Pancreas (tissue), 10 donors: ENCODE results near the gene PPIP5K1. TPM values are rescaled to one million over a fixed set of nuclear protein-coding genes. Genes with fewer than 3 reads are reported as not detected.
A peak's percentile ranks its signal among the peaks of the same experiment; 100 is the strongest.

Experiments used
- ATAC-seq, 4 donors: fragments of 200-7000 bp; cut with Tn5 transposase; one replicate each; pipeline versions ENCODE4 v1.8.0 to v1.9.1; 2020; ENCODE audit warnings: mild to moderate bottlenecking in 4 of 4, moderate library complexity in 4 of 4
- DNase-seq, 6 donors: peaks; one replicate each; pipeline ENCODE4 v3.0.0-alpha.2; 2020
- FAIRE-seq: peaks from 2 replicates; lab custom pipeline; 2012; peaks lifted over from hg19 to GRCh38; lab: Jason Lieb, UNC
- H3K27ac ChIP-seq, 4 donors: fragments of 200-600 bp; sonication (generic); 1 replicate in 3 of 4; 2 replicates in 1 of 4; pipeline versions ENCODE4 v1.5.0 to v1.8.0; 2020
- H3K27me3 ChIP-seq, 4 donors: fragments of 200-600 bp; one replicate each; pipeline ENCODE4 v1.8.0; 2021
- H3K36me3 ChIP-seq, 3 donors: fragments of 200-600 bp; sonication (generic) in 1 of 3; one replicate each; pipeline versions ENCODE4 v1.5.0 to v1.8.0; 2020 to 2021
- H3K4me1 ChIP-seq, 3 donors: fragments of 200-600 bp; one replicate each; pipeline ENCODE4 v1.8.0; 2021
- H3K4me3 ChIP-seq, 4 donors: fragments of 200-600 bp; sonication (generic) in 2 of 4; one replicate each; pipeline versions ENCODE4 v1.5.0 to v1.8.0; 2020 to 2021
- H3K9me3 ChIP-seq, 4 donors: fragments of 200-600 bp; one replicate each; pipeline ENCODE4 v1.8.0; 2021
- WGBS, 2 donors: extraction: QIAGEN DNeasy Blood & Tissue Kit; methylation state at CpG; one replicate each; pipeline ENCODE4 v1.1.7; 2013; 5-methylcytosine and 5-hydroxymethylcytosine counted together
- intact Hi-C, 3 donors: fragments of 100-400 bp; cut with DNase I; formaldehyde crosslinking; loops; one replicate each; pipeline versions ENCODE4 v1.11.1 to v1.14.2; 2022
- polyA plus RNA-seq, 2 donors: library from polyadenylated mRNA; stranded (reverse); fragments of 200-250 nt; gene quantifications; one replicate each; pipeline ENCODE4 v1.2.3, GENCODE V29; 2013
- total RNA-seq, 6 donors: library from RNA; stranded (reverse); fragmentation: NEBNext Ultra II Directional in 4 of 6; extraction: Animal tissue kit (Norgen Biotek cat#: 25700) in 4 of 6; gene quantifications; one replicate each; pipeline versions ENCODE4 v1.2.1 to v1.2.4, GENCODE V29; 2021 to 2023
- TF ChIP-seq, protein P1 (sequence below), 4 donors: fragments of 200-600 bp; sonication (generic) in 3 of 4; IDR thresholded peaks; one replicate each; pipeline versions ENCODE4 v1.5.0 to v1.8.0; 2021; ENCODE audit warnings: antibody characterized with exemption in 4 of 4
- donor health status: healthy with polysubstance abuse.
- donor health status: DM: no; HTN: no; CAD: no; lungs with moderate emphysema.
- donor health status: DM: no; HTN: no; CAD: no.
- donor health status: control.
- donor health status: control.
- donor health status: Bipolar disorder and iron deficiency.
- donor health status: DM: yes; HTN: yes; CAD: no.
- donor health status: DM: no; HTN: no; CAD: no.
- donor health status: DM: no; HTN: no; CAD: no.
- donor health status: DM: yes; HTN: yes; CAD: no.

The PPIP5K1 gene
- total and polyA plus RNA-seq, 8 donors, result 11.3 to 39.9 (median 16.3) TPM

DNA sequence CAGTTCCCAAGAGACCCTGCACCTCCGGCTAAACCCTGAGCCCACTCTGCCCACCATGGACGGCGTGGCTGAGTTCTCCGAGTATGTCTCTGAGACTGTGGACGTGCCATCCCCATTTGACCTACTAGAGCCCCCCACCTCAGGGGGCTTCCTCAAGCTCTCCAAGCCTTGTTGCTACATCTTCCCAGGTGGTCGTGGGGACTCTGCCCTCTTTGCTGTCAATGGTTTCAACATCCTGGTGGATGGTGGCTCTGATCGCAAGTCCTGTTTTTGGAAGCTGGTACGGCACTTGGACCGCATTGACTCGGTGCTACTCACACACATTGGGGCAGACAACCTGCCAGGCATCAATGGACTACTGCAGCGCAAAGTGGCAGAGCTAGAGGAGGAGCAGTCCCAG, 68.6 kb downstream of the PPIP5K1 start:
- 81 to 83% methylated on average over 11 of the region's 11 CpGs for WGBS, 2 donors
- no peak for ATAC-seq
- intact Hi-C loops, result no loop called here
- Histone ChIP-seq H3K9me3 (no peaks in the 10 kb centered on the region), H3K4me3 (no peak overlapping the region), H3K36me3 (no peaks in the 10 kb centered on the region), H3K27ac (no peak overlapping the region), H3K4me1 (no peaks in the 10 kb centered on the region), H3K27me3 (no peaks in the 10 kb centered on the region)
- DNase-seq, result no peak
- FAIRE-seq, result no peak
- TF ChIP-seq, protein P1, sequence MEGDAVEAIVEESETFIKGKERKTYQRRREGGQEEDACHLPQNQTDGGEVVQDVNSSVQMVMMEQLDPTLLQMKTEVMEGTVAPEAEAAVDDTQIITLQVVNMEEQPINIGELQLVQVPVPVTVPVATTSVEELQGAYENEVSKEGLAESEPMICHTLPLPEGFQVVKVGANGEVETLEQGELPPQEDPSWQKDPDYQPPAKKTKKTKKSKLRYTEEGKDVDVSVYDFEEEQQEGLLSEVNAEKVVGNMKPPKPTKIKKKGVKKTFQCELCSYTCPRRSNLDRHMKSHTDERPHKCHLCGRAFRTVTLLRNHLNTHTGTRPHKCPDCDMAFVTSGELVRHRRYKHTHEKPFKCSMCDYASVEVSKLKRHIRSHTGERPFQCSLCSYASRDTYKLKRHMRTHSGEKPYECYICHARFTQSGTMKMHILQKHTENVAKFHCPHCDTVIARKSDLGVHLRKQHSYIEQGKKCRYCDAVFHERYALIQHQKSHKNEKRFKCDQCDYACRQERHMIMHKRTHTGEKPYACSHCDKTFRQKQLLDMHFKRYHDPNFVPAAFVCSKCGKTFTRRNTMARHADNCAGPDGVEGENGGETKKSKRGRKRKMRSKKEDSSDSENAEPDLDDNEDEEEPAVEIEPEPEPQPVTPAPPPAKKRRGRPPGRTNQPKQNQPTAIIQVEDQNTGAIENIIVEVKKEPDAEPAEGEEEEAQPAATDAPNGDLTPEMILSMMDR (IDR thresholded peaks at IDR 0.05), result no peak

DNA sequence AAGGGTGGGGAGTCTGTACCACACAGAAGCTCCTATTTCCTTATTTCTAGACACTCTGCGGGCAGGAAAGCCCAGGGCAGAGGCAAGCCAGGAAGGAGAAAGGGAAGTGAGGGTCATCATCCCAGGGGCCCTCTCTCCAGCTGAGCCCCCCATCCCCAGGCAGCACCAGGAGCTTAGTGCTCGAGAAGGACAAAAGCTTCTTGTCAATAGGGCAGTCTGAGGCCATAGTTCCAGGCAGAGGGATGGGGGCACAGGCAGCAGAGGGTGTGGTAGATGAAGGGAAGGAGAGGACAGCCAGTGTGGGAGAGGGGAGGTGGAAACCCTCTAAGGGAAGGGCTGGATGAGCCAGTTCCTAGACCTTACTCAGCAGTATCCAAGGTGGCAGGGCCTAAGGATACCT, 69.9 kb downstream of the PPIP5K1 start:
- no peaks in the 10 kb centered on the region for H3K9me3 ChIP-seq
- H3K4me1 ChIP-seq, result no peaks in the 10 kb centered on the region
- DNase-seq (no peak), ATAC-seq (no peak), FAIRE-seq (no peak)
- intact Hi-C loops, result no loop called here
- WGBS, 2 donors, result 72 to 95% methylated on average over 2 of the region's 2 CpGs
- H3K27ac ChIP-seq, result no peak overlapping the region
- H3K4me3 ChIP-seq, result no peak overlapping the region
- no peaks in the 10 kb centered on the region for H3K27me3 ChIP-seq
- TF ChIP-seq, protein P1 (IDR thresholded peaks at IDR 0.05), result no peak
- H3K36me3 ChIP-seq, result no peaks in the 10 kb centered on the region

DNA sequence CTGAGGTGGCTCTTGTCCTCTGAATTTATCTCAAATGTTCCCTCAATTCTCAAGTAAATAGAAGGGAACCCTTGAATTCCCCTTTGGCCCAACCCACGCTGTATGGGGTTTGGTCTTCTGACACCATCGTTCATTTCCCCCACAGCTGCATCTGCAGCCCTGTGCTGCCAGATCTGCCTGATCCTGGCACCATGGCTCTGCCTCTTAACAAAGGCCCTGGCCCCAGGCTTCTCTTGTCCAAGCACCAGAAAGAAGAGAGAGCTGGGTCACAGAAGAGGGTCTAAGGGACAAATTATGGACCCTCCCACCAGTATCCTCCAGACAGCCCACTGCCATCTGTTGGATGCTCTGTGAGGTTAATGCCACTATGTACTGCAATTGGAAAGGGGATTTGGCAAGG, 70.8 kb downstream of the PPIP5K1 start:
- Histone ChIP-seq H3K27ac (no peak overlapping the region), H3K4me3 (no peak overlapping the region), H3K27me3 (peaks cover 0 to 3% (median 0%) of the 10 kb centered on the region in 4 donors), H3K9me3 (no peaks in the 10 kb centered on the region), H3K36me3 (no peaks in the 10 kb centered on the region), H3K4me1 (no peaks in the 10 kb centered on the region)
- intact Hi-C loops, result no loop called here
- FAIRE-seq (no peak), DNase-seq (no peak), ATAC-seq (no peak)
- 72 to 87% methylated on average over 2 of the region's 2 CpGs for WGBS, 2 donors
- TF ChIP-seq, protein P1 (IDR thresholded peaks at IDR 0.05), result no peak

DNA sequence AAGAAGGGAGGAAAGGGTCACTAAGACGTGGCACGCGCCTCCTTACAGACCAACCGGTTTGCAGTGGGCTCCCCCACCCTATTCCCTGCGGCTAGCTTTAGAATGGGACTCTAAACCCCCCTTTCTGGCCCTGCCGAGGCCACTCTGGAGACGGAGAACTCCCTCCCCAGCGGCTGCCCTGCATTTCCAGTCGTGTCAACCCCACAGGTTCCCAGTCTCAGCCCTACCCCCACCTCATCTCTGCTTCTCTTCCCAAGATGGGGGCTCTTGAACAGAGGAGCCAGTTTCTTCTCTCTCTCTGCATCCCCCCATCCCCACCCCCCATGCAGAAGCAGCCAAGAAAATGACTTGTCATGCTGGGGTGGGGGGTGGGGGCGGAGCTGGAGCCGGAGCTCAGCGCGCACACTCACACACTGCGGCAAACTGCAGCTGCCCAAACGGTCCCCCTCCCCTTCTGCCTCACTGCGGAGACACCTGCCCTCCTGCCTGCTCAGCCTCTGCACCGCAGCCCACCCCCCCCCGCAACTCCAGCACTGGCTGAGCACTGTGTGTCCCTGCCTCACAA, 71.7 kb downstream of the PPIP5K1 start:
- Histone ChIP-seq H3K27ac (no peak overlapping the region), H3K36me3 (no peaks in the 10 kb centered on the region), H3K9me3 (no peaks in the 10 kb centered on the region), H3K4me1 (no peaks in the 10 kb centered on the region), H3K27me3 (peaks cover 0 to 3% (median 0%) of the 10 kb centered on the region in 4 donors), H3K4me3 (peak overlapping the region in 1 of 4 donors; percentile 30)
- no peak for DNase-seq
- intact Hi-C loops, result no loop called here
- FAIRE-seq, result no peak
- peak; percentile 55 to 67 (median 63) for ATAC-seq
- TF ChIP-seq, protein P1 (IDR thresholded peaks at IDR 0.05), result no peak
- 8 to 12% methylated on average over 12 to 18 of the region's 18 CpGs for WGBS, 2 donors
